Measurements from ENCODE around the gene DNER.

DNER gene

DNA sequence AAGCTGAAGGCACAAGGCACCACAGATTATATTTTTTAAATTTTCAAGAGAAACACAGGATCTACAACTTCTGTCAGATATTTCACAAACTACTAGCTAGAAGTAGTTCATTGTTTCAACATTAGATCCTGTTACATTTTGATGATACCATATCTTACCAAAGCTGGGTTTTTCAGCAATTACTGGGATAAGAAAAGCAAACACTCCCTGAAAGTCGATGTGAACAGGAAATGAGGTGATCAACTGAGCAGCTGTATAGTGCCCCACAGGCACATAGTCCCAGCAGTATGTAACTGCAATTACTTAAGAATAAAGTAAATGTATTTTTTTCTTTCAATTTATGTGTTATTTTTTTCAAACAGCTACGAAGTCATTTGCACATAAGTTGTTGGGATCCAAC, 103.5 kb downstream of the DNER start:
- no peak for TF ChIP-seq CTCF (IDR thresholded peaks at IDR 0.05; ENCODE audit: low read depth, low read length)
- no peak for DNase-seq (ENCODE audit: extremely low read depth, low read depth)

GRCh38 chr2:229610333-229610732, 104.0 kb downstream of the DNER start:
- TF ChIP-seq CTCF (IDR thresholded peaks at IDR 0.05; ENCODE audit: low read depth, low read length): no peak
- no peak for DNase-seq (ENCODE audit: extremely low read depth, low read depth)

DNA sequence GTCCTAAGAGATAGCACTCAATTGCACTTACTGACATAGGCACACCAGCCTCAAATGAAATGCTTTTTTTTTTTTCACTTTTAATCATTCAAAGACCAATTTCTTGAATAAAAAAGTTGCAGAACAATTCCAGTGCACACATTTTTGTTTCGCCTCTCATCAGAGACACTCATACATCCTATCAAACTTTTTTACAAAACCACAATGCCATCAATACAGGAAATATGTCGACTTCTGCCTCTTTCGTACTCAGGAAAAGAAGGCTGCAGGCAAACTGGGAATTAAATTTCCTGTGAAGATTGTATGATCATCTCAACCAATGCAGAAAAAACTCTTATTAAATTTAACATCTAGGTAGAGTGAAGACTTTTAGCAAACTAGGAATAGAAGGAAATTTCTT, 112.4 kb downstream of the DNER start:
- no peak for DNase-seq (ENCODE audit: extremely low read depth, low read depth)
- no peak for TF ChIP-seq CTCF (IDR thresholded peaks at IDR 0.05; ENCODE audit: low read depth, low read length)

DNA sequence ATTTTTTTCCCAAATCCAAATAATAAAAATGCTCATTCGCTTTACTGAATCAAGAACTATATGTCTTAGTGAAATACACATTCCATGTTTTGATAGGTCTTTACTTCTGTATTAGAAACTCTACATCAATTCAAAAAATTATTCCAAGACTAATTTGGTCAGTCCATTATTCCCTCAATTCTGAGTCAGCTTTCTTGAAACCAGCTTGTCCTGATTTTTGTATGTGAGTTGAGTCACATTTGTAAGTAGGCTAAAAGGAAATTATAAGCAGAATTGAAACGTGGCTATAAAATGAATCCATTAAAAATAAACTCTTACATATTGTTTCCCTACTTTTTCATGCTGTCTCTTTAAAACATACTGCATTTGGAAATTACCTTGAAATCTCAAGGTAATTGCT, 113.0 kb downstream of the DNER start:
- DNase-seq (ENCODE audit: extremely low read depth, low read depth): no peak
- no peak for TF ChIP-seq CTCF (IDR thresholded peaks at IDR 0.05; ENCODE audit: low read depth, low read length)

GRCh38 chr2:229598227-229598626, 116.1 kb downstream of the DNER start:
- no peak for DNase-seq (ENCODE audit: extremely low read depth, low read depth)
- no peak for TF ChIP-seq CTCF (IDR thresholded peaks at IDR 0.05; ENCODE audit: low read depth, low read length)

- no peak for TF ChIP-seq CTCF (IDR thresholded peaks at IDR 0.05; ENCODE audit: low read depth, low read length)
- DNase-seq (ENCODE audit: extremely low read depth, low read depth): no peak
Observed at GRCh38 chr2:229596796-229597195, 117.6 kb downstream of the DNER start.

DNA sequence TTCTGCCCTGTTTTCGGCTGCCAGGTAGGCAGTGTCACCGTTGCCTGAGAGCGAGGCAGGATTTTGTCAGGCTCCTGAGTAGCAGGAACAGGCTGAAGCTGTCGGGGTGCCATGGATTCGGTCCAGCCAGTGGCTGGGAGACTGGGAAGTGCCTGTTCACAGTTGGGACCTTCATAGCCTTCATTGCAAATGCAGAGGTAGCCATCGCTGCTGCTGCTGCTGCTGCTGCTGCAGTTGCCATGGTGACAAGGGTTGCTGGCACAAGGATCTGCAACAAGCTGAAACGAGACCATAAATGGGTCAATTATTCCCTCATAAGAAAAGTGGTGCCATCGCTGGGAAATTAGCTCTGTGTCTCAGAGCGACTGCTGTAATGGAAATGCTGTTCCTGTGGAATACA, 122.7 kb downstream of the DNER start:
- no peak for DNase-seq (ENCODE audit: extremely low read depth, low read depth)
- TF ChIP-seq CTCF (IDR thresholded peaks at IDR 0.05; ENCODE audit: low read depth, low read length): no peak
